Neural progenitor cell (in vitro differentiated cells): ENCODE measurements around the gene AHR. TPM values are rescaled to one million over a fixed set of nuclear protein-coding genes. Genes with fewer than 3 reads are reported as not detected.
A peak's percentile ranks its signal among the peaks of the same experiment; 100 is the strongest.

Experiments used
- DNase-seq: peaks from one replicate; pipeline ENCODE4 v3.0.0-alpha.2; 2016; ENCODE audit warnings: low spot score
- H2AFZ ChIP-seq: fragments of 200-600 bp; sonication (generic); replicated peaks from 2 replicates; pipeline ENCODE4 v1.6.1; 2016; ENCODE audit warnings: antibody characterized with exemption
- H3F3A ChIP-seq: fragments of 200-600 bp; sonication (generic); 2 replicates; pipeline ENCODE4 v1.6.1; 2016; ENCODE audit warnings: antibody characterized with exemption, low read depth
- H3K27ac ChIP-seq: fragments of 200-600 bp; sonication (generic); 2 replicates; pipeline ENCODE4 v1.5.1; 2016; ENCODE audit warnings: mild to moderate bottlenecking
- H3K27me3 ChIP-seq: fragments of 200-600 bp; sonication (generic); 2 replicates; pipeline ENCODE4 v1.6.1; 2016; ENCODE audit warnings: mild to moderate bottlenecking, moderate library complexity
- H3K36me3 ChIP-seq: fragments of 200-600 bp; sonication (generic); 2 replicates; pipeline ENCODE4 v1.5.1; 2016
- H3K4me1 ChIP-seq: fragments of 200-600 bp; sonication (generic); 2 replicates; pipeline ENCODE4 v1.6.1; 2016; ENCODE audit warnings: mixed run types
- H3K4me2 ChIP-seq: fragments of 200-600 bp; sonication (generic); 2 replicates; pipeline ENCODE4 v1.6.1; 2016
- H3K4me3 ChIP-seq: fragments of 200-600 bp; sonication (generic); 2 replicates; pipeline ENCODE4 v1.5.1; 2016
- H3K79me2 ChIP-seq: fragments of 200-600 bp; sonication (generic); 2 replicates; pipeline ENCODE4 v1.6.1; 2016; ENCODE audit warnings: low read depth
- H3K9ac ChIP-seq: fragments of 200-600 bp; sonication (generic); 2 replicates; pipeline ENCODE4 v1.6.1; 2016
- H3K9me3 ChIP-seq: fragments of 200-600 bp; sonication (generic); 2 replicates; pipeline ENCODE4 v1.5.1; 2016; ENCODE audit warnings: low read depth
- H4K20me1 ChIP-seq: fragments of 200-600 bp; sonication (generic); 2 replicates; pipeline ENCODE4 v1.6.1; 2016; ENCODE audit warnings: low read depth
- H3K27ac Mint-ChIP-seq: 3 replicates; pipeline ENCODE4 v1.8.0; 2021; ENCODE audit warnings: mixed read lengths
- H3K27me3 Mint-ChIP-seq: 2 replicates; pipeline ENCODE4 v1.8.0; 2022; ENCODE audit warnings: low read depth, mild to moderate bottlenecking, inconsistent platforms, moderate library complexity, mixed read lengths; ENCODE audit not compliant: insufficient read depth
- H3K36me3 Mint-ChIP-seq: 3 replicates; pipeline ENCODE4 v1.8.0; 2021; ENCODE audit warnings: mixed read lengths
- H3K4me1 Mint-ChIP-seq: 3 replicates; pipeline ENCODE4 v1.8.0; 2021; ENCODE audit warnings: mixed read lengths
- H3K4me3 Mint-ChIP-seq: 3 replicates; pipeline ENCODE4 v1.8.0; 2021; ENCODE audit warnings: mild to moderate bottlenecking, moderate library complexity, mixed read lengths
- H3K9me3 Mint-ChIP-seq: 3 replicates; pipeline ENCODE4 v1.8.0; 2020; ENCODE audit warnings: mixed read lengths
- CTCF ChIP-seq: fragments of 200-600 bp; sonication (generic); IDR thresholded peaks from 2 replicates; pipeline ENCODE4 v1.5.1; 2017; ENCODE audit warnings: antibody characterized with exemption, mild to moderate bottlenecking
- EZH2 ChIP-seq: fragments of 200-600 bp; sonication (generic); IDR thresholded peaks from 2 replicates; pipeline ENCODE4 v1.6.1; 2017; ENCODE audit warnings: antibody characterized with exemption, mild to moderate bottlenecking, moderate library complexity
- EZH2phosphoT487 ChIP-seq: fragments of 200-600 bp; sonication (generic); IDR thresholded peaks from 2 replicates; pipeline ENCODE4 v1.6.1; 2017; ENCODE audit warnings: antibody characterized with exemption
- total RNA-seq: library from RNA; depleted of rRNA; stranded (reverse); fragments of >200 nt; gene quantifications from 2 replicates; pipeline ENCODE4 v1.2.3, GENCODE V29; 2015; ENCODE audit warnings: low replicate concordance

The AHR gene
- total RNA-seq, 1 donor from 2014 or later = 5.7 TPM

- H3K9ac ChIP-seq = no peak overlapping the region
- Mint-ChIP-seq H3K9me3 (no peaks in the 10 kb centered on the region), H3K27me3 (peaks cover 10% of the 10 kb centered on the region), H3K4me3 (peak overlapping the region; percentile 90), H3K27ac (no peak overlapping the region), H3K36me3 (no peaks in the 10 kb centered on the region), H3K4me1 (peaks cover 8% of the 10 kb centered on the region)
- peak; percentile 65 for DNase-seq
- no peaks in the 10 kb centered on the region for H3F3A ChIP-seq
- H3K4me1 ChIP-seq = peaks cover 4% of the 10 kb centered on the region
- H3K4me2 ChIP-seq = peak overlapping the region; percentile 91
- H3K27me3 ChIP-seq = peaks cover 44% of the 10 kb centered on the region
- no peaks in the 10 kb centered on the region for H3K36me3 ChIP-seq
- H3K4me3 ChIP-seq = peak overlapping the region; percentile 80
- H3K27ac ChIP-seq = no peak overlapping the region
- no peaks in the 10 kb centered on the region for H3K9me3 ChIP-seq
- H4K20me1 ChIP-seq = no peaks in the 10 kb centered on the region
- H3K79me2 ChIP-seq = peaks cover 10% of the 10 kb centered on the region
- H2AFZ ChIP-seq = peak overlapping the region; percentile 90
- no peak for TF ChIP-seq EZH2phosphoT487
Observed at GRCh38 chr7:17298840-17299482, 509 bp downstream of the AHR start.

DNA sequence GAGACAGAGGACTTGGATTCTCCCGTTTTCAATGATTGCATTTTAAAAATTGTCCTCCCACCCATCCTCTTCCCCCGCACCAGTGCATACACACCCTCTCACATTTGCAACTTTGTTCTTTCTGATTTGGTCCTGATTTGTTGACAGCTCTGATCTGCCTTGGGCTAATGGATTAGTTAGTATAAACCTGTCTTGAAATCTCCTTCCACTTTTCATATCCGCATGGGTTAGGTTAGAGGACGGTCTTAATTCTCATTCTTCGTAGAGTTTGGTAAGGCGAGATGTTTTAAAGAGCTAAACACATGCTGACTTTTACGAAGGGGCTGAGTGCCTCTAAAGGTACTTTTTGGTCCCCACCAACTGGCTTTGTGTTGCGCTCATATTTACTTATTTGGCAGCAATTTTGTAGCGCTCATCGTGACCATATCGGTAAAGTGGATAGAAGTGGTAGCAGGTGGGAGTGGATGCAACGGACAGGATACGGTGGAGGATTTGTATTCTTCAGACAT lies 1.1 kb downstream of the AHR start:
- Histone ChIP-seq H3F3A (no peaks in the 10 kb centered on the region), H3K4me3 (peak overlapping the region; percentile 80), H3K9ac (no peak overlapping the region), H3K4me2 (peak overlapping the region; percentile 91), H3K27me3 (peaks cover 44% of the 10 kb centered on the region), H3K4me1 (peaks cover 4% of the 10 kb centered on the region), H3K27ac (no peak overlapping the region), H4K20me1 (no peaks in the 10 kb centered on the region), H3K79me2 (peaks cover 10% of the 10 kb centered on the region), H2AFZ (peak overlapping the region; percentile 90), H3K9me3 (no peaks in the 10 kb centered on the region), H3K36me3 (no peaks in the 10 kb centered on the region)
- TF ChIP-seq EZH2 = peak; percentile 1
- TF ChIP-seq CTCF = no peak
- TF ChIP-seq EZH2phosphoT487 = no peak
- Mint-ChIP-seq H3K4me3 (peak overlapping the region; percentile 90), H3K27ac (no peak overlapping the region), H3K36me3 (no peaks in the 10 kb centered on the region), H3K27me3 (peaks cover 10% of the 10 kb centered on the region), H3K9me3 (no peaks in the 10 kb centered on the region), H3K4me1 (peaks cover 8% of the 10 kb centered on the region)
- no peak for DNase-seq

GRCh38 chr7:17300012-17300411 lies 1.6 kb downstream of the AHR start:
- Histone ChIP-seq H3K79me2 (peaks cover 10% of the 10 kb centered on the region), H4K20me1 (no peaks in the 10 kb centered on the region), H3F3A (no peaks in the 10 kb centered on the region), H3K4me1 (peaks cover 4% of the 10 kb centered on the region), H3K9me3 (no peaks in the 10 kb centered on the region), H3K27me3 (peaks cover 39% of the 10 kb centered on the region), H3K4me3 (peak overlapping the region; percentile 80), H3K4me2 (peak overlapping the region; percentile 91), H3K27ac (no peak overlapping the region), H2AFZ (no peak overlapping the region), H3K36me3 (no peaks in the 10 kb centered on the region), H3K9ac (no peak overlapping the region)
- peaks cover 8% of the 10 kb centered on the region for H3K4me1 Mint-ChIP-seq
- H3K4me3 Mint-ChIP-seq = peak overlapping the region; percentile 90
- peaks cover 10% of the 10 kb centered on the region for H3K27me3 Mint-ChIP-seq
- no peak overlapping the region for H3K27ac Mint-ChIP-seq
- DNase-seq = no peak
- no peak for TF ChIP-seq EZH2phosphoT487
- no peak for TF ChIP-seq EZH2
- TF ChIP-seq CTCF = no peak
- H3K36me3 Mint-ChIP-seq = no peaks in the 10 kb centered on the region
- no peaks in the 10 kb centered on the region for H3K9me3 Mint-ChIP-seq

DNA sequence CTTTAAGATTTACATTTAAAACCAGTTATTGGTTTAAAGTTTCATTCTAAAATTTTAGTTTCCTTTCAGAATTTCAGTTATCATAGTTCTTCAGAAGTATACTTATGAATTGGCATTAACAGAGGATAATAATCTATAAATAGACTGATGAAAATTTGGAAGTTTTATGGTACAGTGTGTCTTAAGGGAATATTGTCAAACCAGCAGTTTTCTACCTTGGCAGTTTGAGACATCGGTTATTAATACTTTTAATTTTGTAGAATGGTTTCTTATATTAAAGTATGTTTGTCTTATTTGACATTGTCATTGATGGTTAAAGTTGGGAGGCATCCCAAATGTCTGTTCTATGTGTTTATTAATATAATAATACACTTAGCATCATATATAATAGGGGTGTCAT lies 2.0 kb downstream of the AHR start:
- Histone ChIP-seq H3K4me2 (peak overlapping the region; percentile 91), H2AFZ (no peak overlapping the region), H3K36me3 (no peaks in the 10 kb centered on the region), H3F3A (no peaks in the 10 kb centered on the region), H3K9me3 (no peaks in the 10 kb centered on the region), H3K79me2 (peaks cover 10% of the 10 kb centered on the region), H3K27me3 (peaks cover 35% of the 10 kb centered on the region), H3K9ac (no peak overlapping the region), H4K20me1 (no peaks in the 10 kb centered on the region), H3K27ac (no peak overlapping the region), H3K4me3 (peak overlapping the region; percentile 80), H3K4me1 (peaks cover 4% of the 10 kb centered on the region)
- no peak overlapping the region for H3K27ac Mint-ChIP-seq
- peak overlapping the region; percentile 90 for H3K4me3 Mint-ChIP-seq
- DNase-seq = no peak
- TF ChIP-seq EZH2 = no peak
- no peak for TF ChIP-seq EZH2phosphoT487
- no peak for TF ChIP-seq CTCF
- H3K4me1 Mint-ChIP-seq = peaks cover 8% of the 10 kb centered on the region
- H3K9me3 Mint-ChIP-seq = no peaks in the 10 kb centered on the region
- H3K27me3 Mint-ChIP-seq = peaks cover 10% of the 10 kb centered on the region
- no peaks in the 10 kb centered on the region for H3K36me3 Mint-ChIP-seq
